GM12891 (cell line): ENCODE data around the gene ALMS1.
"Not testable (repeated sequence)": the region's sequence is repeated elsewhere in the genome, so short reads cannot be mapped to it uniquely, and the experiment has no call there.

Experiments used
- DNase-seq: peaks from one replicate; pipeline ENCODE4 v3.0.0; 2011; ENCODE audit warnings: low spot score; ENCODE audit not compliant: insufficient read length
- FAIRE-seq: peaks from 2 replicates; lab custom pipeline; 2011; peaks lifted over from hg19 to GRCh38; lab: Jason Lieb, UNC
- PAX5 ChIP-seq: IDR thresholded peaks from 2 replicates; pipeline ENCODE4 v1.6.1; 2011; ENCODE audit warnings: low read length, moderate library complexity, mild to moderate bottlenecking; ENCODE audit not compliant: insufficient read depth, severe bottlenecking
- POLR2A ChIP-seq: IDR thresholded peaks from 2 replicates; pipeline ENCODE4 v1.6.1; 2011; ENCODE audit warnings: low read depth, low read length, control low read depth
- POLR2AphosphoS5 ChIP-seq: IDR thresholded peaks from 2 replicates; pipeline ENCODE4 v1.6.1; 2011; ENCODE audit warnings: low read depth, low read length, control low read depth
- POU2F2 ChIP-seq: IDR thresholded peaks from 2 replicates; pipeline ENCODE4 v1.6.1; 2011; ENCODE audit warnings: low read depth, mild to moderate bottlenecking, control low read depth, low read length, moderate library complexity
- SPI1 ChIP-seq: IDR thresholded peaks from 2 replicates; pipeline ENCODE4 v1.6.1; 2011; ENCODE audit warnings: low read depth, low read length, control low read depth
- TAF1 ChIP-seq: IDR thresholded peaks from 2 replicates; pipeline ENCODE4 v1.6.1; 2011; ENCODE audit warnings: low read depth, low read length, control low read depth

ALMS1 gene

GRCh38 chr2:73610111-73610510 is 224.5 kb downstream of the ALMS1 start:
- FAIRE-seq (no peak), DNase-seq (no peak)
- no peak for TF ChIP-seq TAF1
- TF ChIP-seq PAX5, result no peak
- TF ChIP-seq SPI1, result no peak
- no peak for TF ChIP-seq POU2F2
- no peak for TF ChIP-seq POLR2AphosphoS5
- TF ChIP-seq POLR2A, result no peak

DNA sequence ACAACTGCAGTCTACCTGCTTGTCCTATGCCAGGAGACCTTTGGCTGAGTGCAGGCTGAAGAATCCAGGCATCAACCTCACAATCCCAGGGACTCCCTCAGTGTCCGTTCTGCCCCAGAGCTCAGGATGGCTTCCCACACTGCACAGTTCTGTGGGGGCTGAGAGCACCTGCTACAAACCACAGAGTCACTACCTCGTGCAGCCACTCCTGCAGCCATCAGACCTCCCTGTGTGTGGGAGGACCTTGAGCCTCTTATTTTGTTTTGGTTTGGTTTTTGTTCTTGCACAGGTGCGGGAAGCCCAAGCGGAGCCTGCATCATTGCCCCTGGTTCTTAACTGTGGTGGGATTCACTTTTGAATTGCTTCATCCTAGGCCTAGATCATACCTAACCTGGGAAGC is 225.6 kb downstream of the ALMS1 start:
- TF ChIP-seq SPI1, result no peak
- no peak for TF ChIP-seq TAF1
- no peak for TF ChIP-seq POU2F2
- TF ChIP-seq POLR2AphosphoS5, result no peak
- TF ChIP-seq POLR2A, result no peak
- no peak for TF ChIP-seq PAX5
- FAIRE-seq (no peak), DNase-seq (no peak)

DNA sequence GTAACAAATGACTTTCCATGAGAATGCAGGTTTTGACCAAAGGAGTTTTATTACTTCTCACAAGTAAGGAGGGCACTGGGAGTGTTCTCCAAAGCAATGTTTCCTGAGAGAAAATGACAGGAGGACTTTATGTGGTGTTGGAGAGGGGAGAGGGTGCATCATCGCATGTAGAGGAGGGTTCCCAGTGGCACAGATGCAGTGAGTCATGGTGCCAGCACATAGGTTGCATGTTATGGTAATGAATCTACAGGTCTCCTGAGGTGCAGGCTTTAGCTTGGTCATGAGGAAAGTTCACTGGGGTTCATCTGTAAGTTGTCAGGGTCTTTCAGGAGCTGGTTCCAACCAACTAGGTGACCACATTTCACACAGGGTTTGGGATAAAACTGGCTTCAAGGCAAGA is 226.2 kb downstream of the ALMS1 start:
- TF ChIP-seq POU2F2 (no peak), SPI1 (no peak), POLR2A (no peak), POLR2AphosphoS5 (no peak), TAF1 (no peak), PAX5 (no peak)
- FAIRE-seq, result no peak
- no peak for DNase-seq

GRCh38 chr2:73614105-73614504 is 228.5 kb downstream of the ALMS1 start:
- DNase-seq, result no peak
- peak; percentile 81 for FAIRE-seq
- no peak for TF ChIP-seq POU2F2
- TF ChIP-seq SPI1, result no peak
- no peak for TF ChIP-seq TAF1
- no peak for TF ChIP-seq POLR2A

- TF ChIP-seq SPI1 (no peak), PAX5 (no peak), POLR2A (no peak), TAF1 (no peak), POLR2AphosphoS5 (no peak), POU2F2 (no peak)
- DNase-seq (no peak), FAIRE-seq (no peak)
These were observed 229.4 kb downstream of the ALMS1 start for GRCh38 chr2:73614997-73615396.

DNA sequence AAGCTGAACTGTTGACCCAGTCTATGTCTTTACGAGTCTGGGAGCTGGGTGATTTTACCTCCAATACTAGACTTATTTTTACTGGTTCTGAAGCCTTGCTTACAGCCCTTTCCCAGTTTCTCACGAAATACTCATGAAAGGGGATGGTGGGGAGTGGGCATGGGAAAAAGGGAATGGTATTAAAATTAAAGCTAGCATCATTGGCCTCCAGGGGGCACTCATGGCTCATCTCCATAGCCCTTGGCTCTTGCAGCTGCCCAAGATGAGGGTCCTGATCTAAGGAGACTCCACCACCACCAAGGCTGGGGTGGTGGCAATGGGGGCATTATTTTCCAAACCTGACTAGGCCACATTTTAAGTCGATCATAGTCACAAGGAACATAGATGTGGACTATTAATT is 234.3 kb downstream of the ALMS1 start:
- FAIRE-seq, DNase-seq: not testable (repeated sequence)

- DNase-seq, FAIRE-seq: not testable (repeated sequence)
These were observed 238.4 kb downstream of the ALMS1 start for GRCh38 chr2:73624036-73624435.

GRCh38 chr2:73624625-73625024 is 239.0 kb downstream of the ALMS1 start:
- FAIRE-seq, DNase-seq: not testable (repeated sequence)

DNA sequence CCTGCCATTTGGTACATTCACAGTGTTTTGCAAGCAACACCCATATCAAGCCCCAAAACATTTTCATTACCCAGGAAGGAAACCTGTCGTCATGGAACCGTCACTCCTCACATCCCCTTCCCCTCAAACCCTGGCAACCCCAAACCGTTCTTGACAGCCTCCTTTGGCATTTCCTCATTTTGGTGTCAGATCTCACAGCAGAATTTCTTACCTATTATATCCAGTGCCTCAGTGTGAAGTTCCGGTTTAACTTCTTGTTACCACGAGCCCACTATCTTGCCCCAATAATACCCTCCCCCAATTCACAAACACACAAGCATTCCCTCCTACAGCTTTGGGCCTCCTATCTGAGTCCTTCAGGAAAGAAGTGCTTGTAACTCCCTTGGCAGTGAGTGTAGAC is 240.6 kb downstream of the ALMS1 start:
- not testable (repeated sequence) for FAIRE-seq, DNase-seq

DNA sequence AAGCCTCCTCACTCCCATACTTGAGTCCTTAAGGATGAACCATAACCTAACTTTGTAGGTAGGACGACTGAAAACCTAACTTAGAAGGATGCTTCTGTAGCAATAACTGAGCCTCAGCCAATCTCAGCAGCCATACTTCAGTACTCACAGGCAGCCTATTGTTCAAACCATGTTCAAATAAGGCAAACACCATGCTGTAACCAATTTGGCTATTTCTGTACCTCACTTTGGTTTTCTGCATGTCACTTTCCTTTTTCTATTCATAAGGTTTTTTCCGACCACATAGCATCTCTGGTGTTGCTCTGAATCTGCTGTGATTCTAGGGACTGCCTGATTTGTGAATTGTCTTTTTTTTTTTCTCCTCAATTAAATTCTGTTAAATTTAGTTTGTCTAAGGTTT is 242.9 kb downstream of the ALMS1 start:
- peak; percentile 35 for FAIRE-seq

DNA sequence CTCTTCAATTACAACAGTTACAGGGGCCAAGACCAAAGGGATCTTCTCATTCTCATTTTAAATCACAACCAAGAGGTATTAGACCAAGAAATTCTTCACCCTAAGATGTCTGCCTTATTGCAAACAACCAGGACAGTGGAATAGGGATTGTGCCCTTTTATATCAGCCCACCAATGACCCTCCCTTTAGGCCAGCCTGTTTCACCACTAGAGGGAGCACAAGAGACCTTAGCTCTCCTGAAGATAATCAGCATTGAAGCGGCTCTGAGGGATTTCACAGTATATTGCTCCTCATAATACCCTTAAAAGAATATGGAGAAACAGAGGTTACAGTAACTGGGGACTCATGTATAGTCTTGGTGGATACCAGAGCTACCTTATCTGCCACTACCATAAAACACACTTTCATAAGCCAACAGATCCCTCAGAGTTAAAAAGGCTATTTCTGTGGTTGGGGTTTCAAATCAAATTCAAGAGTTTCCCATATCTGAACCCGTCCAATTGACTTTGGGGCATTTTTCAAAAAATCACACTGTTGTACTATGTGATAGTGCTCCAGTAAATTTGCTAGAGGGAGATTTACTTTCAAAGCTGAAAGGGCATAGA is 245.1 kb downstream of the ALMS1 start:
- not testable (repeated sequence) for DNase-seq
- FAIRE-seq, result peak; percentile 60

More for the DNA sequence above, 242.9 kb downstream of the ALMS1 start:
- not testable (repeated sequence) for DNase-seq

DNA sequence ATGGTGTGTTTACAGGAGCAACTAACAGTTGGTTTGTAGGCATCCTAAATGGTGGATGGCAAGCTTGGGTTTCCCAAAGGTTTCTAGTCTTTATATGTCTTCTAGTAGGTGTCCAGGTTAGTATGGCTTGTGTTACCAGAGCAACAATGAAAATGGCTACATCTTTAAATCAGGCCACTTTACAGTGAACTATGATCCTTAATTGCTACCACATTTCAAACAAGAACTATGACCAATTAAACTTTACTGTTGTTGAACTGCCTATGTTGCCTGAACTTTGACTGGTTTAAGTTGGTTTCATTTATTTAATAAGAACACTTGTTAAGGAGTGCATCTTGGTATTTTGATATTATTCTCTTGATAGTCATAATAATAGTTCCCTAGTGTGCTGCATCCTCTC is 251.3 kb downstream of the ALMS1 start:
- DNase-seq, result not testable (repeated sequence)

More for the DNA sequence above, 251.3 kb downstream of the ALMS1 start:
- not testable (repeated sequence) for FAIRE-seq
